Measurements from ENCODE around the gene CTAG2.
"Not testable (repeated sequence)": the region's sequence is repeated elsewhere in the genome, so short reads cannot be mapped to it uniquely, and the experiment has no call there.

The CTAG2 gene

DNA sequence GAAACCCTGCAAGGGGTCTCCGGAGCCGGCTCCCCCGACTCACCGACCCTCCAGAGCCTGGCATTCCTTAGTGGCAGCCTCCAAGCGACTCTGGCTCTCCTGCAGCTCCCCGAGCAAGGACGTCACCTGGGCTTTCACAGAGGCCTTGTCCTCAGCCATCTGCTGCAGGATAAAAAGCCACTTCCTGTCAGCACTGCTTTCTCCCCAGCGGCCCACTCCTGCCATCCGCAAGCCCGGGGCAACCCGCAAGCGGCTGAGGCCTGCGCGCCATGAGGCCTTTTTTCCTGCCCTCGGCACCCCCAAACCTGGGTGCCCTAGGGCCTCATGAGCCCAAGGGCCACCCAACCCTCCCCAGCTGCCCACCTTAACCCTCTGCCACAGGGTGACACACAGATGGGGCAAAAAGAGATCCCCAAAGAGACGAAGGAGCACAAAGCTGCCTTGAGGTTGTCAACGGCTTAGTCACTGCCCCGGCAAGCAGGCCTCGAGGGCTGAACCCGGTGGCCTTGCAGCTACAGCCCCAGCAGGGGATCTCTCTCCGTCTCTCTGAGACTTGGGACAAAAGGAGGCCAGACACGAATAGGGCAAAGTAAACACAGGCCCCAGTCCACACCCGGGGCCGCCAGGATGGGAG, 7.5 kb downstream of the CTAG2 start:
- not testable (repeated sequence) for H3K4me3 ChIP-seq (ENCODE audit: low read length); H3K36me3 ChIP-seq (ENCODE audit: insufficient read depth, low read length); H3K4me2 ChIP-seq (ENCODE audit: low read length); H3K4me1 ChIP-seq (ENCODE audit: control insufficient read depth, insufficient read depth, low read length); H3K9ac ChIP-seq (ENCODE audit: low read depth, low read length); H3K9me3 ChIP-seq (replicated peaks; ENCODE audit: low read length); H3K27me3 ChIP-seq (ENCODE audit: control insufficient read depth, insufficient read depth, low read length)

- H3K4me2 ChIP-seq (ENCODE audit: low read length); H3K4me3 ChIP-seq (ENCODE audit: low read length); H3K4me1 ChIP-seq (ENCODE audit: control insufficient read depth, insufficient read depth, low read length); H3K9me3 ChIP-seq (replicated peaks; ENCODE audit: low read length); H3K36me3 ChIP-seq (ENCODE audit: insufficient read depth, low read length); H3K9ac ChIP-seq (ENCODE audit: low read depth, low read length); H3K27me3 ChIP-seq (ENCODE audit: control insufficient read depth, insufficient read depth, low read length): not testable (repeated sequence)
Observed at GRCh38 chrX:154643708-154644107, 9.7 kb downstream of the CTAG2 start.

- H3K9me3 ChIP-seq (replicated peaks; ENCODE audit: low read length); H3K36me3 ChIP-seq (ENCODE audit: insufficient read depth, low read length); H3K9ac ChIP-seq (ENCODE audit: low read depth, low read length); H3K4me3 ChIP-seq (ENCODE audit: low read length); H3K4me2 ChIP-seq (ENCODE audit: low read length); H3K27me3 ChIP-seq (ENCODE audit: control insufficient read depth, insufficient read depth, low read length); H3K4me1 ChIP-seq (ENCODE audit: control insufficient read depth, insufficient read depth, low read length): not testable (repeated sequence)
Observed at GRCh38 chrX:154641740-154642139, 11.6 kb downstream of the CTAG2 start.

DNA sequence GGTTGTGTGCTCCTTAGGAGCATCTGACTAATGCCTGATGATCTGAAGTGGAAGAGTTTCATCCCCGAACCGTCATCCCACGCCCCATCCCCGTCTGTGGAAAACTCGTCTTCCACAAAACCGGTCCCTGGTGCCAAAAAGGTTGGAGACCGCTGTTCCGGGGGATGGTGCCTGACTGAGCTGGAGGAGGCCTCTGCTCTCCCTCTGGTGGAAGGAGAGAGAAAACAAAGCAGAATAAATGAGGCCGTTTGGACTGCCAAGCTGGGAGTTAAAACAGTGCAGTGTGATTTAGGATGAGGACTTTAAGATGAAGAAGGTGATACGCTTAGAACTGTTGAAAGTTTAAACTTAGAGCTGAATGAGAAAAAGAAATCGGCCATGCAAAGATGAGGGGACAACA, 19.7 kb downstream of the CTAG2 start:
- not testable (repeated sequence) for H3K9me3 ChIP-seq (replicated peaks; ENCODE audit: low read length); H3K4me2 ChIP-seq (ENCODE audit: low read length); H3K9ac ChIP-seq (ENCODE audit: low read depth, low read length); H3K27me3 ChIP-seq (ENCODE audit: control insufficient read depth, insufficient read depth, low read length); H3K36me3 ChIP-seq (ENCODE audit: insufficient read depth, low read length); H3K4me1 ChIP-seq (ENCODE audit: control insufficient read depth, insufficient read depth, low read length); H3K4me3 ChIP-seq (ENCODE audit: low read length)

- H3K36me3 ChIP-seq (ENCODE audit: insufficient read depth, low read length); H3K9me3 ChIP-seq (replicated peaks; ENCODE audit: low read length): not testable (repeated sequence)
Observed at GRCh38 chrX:154630949-154631348, 22.4 kb downstream of the CTAG2 start.

DNA sequence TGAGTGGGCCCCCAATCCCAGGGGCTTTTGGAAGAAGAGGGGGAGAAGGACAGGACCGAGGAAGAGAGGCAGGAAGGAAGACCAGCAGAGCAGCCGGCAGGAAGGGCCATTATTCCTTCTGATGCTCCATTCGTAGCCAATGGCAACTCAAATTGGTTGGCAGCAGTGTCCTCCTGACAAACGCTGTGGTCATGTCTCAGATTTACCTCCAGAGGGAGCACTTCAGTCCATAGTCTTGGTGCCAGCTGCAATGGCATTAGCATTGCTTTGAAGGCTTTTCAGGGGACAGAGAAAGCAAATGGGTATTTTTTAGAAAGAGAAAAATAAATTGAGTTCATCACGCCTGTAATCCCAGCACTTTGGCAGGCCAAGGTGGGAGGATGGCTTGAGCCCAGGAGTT, 24.4 kb downstream of the CTAG2 start:
- not testable (repeated sequence) for H3K36me3 ChIP-seq (ENCODE audit: insufficient read depth, low read length); H3K9me3 ChIP-seq (replicated peaks; ENCODE audit: low read length); H3K4me3 ChIP-seq (ENCODE audit: low read length); H3K4me2 ChIP-seq (ENCODE audit: low read length); H3K4me1 ChIP-seq (ENCODE audit: control insufficient read depth, insufficient read depth, low read length); H3K9ac ChIP-seq (ENCODE audit: low read depth, low read length); H3K27me3 ChIP-seq (ENCODE audit: control insufficient read depth, insufficient read depth, low read length)

More at GRCh38 chrX:154630949-154631348, 22.4 kb downstream of the CTAG2 start:
- H3K4me1 ChIP-seq (ENCODE audit: control insufficient read depth, insufficient read depth, low read length); H3K4me3 ChIP-seq (ENCODE audit: low read length); H3K27me3 ChIP-seq (ENCODE audit: control insufficient read depth, insufficient read depth, low read length); H3K4me2 ChIP-seq (ENCODE audit: low read length); H3K9ac ChIP-seq (ENCODE audit: low read depth, low read length): not testable (repeated sequence)

DNA sequence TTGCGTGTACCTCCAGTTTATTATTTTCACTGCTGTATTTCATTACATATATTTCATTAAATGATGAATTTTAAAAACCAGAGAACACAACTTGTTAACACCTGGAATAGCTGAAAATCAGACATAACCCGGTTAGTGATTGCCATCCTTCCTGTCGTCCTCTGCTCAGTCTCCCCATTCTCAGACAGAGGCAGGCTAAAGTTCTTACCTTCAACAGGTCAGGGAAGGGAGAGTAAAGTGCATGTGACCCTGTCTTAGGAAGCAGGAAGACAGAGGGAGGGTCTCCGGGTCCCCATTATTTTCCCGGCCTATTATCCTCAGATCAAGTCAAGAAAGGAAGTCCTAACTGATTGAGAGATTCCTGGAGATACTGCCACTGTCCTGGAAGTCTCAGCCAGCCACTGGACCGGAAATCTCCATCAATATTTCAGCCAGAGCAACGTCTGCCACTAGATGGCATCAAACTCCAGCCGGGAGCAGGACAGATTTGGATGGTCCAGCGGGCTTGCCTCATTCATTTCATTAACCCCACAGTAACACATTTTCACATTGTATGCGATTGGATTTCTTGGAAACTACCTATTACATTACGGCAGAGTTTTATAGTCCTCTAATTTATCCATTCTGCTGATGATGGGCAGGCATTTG, 32.5 kb downstream of the CTAG2 start:
- not testable (repeated sequence) for H3K36me3 ChIP-seq (ENCODE audit: insufficient read depth, low read length); H3K27me3 ChIP-seq (ENCODE audit: control insufficient read depth, insufficient read depth, low read length); H3K9ac ChIP-seq (ENCODE audit: low read depth, low read length); H3K4me3 ChIP-seq (ENCODE audit: low read length); H3K4me1 ChIP-seq (ENCODE audit: control insufficient read depth, insufficient read depth, low read length); H3K9me3 ChIP-seq (replicated peaks; ENCODE audit: low read length); H3K4me2 ChIP-seq (ENCODE audit: low read length)

DNA sequence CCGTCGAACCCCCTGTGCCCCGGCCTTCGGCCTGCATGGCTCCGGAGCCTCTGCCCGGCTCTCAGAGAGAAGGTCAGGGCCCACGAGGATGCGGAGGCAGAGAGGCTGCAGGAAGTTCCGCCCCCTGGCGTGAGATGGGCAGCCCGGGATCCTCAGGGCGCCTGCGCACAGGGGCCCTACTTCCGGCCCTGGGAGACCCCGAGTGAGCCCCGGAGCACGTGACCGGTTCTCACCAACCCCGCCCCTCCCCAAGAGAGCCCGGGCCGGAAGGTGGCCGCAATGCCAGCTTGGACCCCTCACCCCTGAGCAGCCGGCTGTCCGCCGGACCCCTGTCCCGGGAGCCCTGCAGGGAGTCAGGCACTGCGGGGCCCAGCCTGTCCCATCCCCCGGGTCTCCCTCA, 34.2 kb downstream of the CTAG2 start, which contains the start of gene CTAG1B:
Gene CTAG1B (minus strand): TSS at position 101 of the 400 bp plus-strand sequence. CDS start 64 bp downstream, at position 37.
- H3K4me2 ChIP-seq (ENCODE audit: low read length); H3K27me3 ChIP-seq (ENCODE audit: control insufficient read depth, insufficient read depth, low read length); H3K36me3 ChIP-seq (ENCODE audit: insufficient read depth, low read length); H3K9me3 ChIP-seq (replicated peaks; ENCODE audit: low read length); H3K9ac ChIP-seq (ENCODE audit: low read depth, low read length); H3K4me3 ChIP-seq (ENCODE audit: low read length); H3K4me1 ChIP-seq (ENCODE audit: control insufficient read depth, insufficient read depth, low read length): not testable (repeated sequence)

- H3K4me1 ChIP-seq (ENCODE audit: control insufficient read depth, insufficient read depth, low read length); H3K36me3 ChIP-seq (ENCODE audit: insufficient read depth, low read length); H3K4me2 ChIP-seq (ENCODE audit: low read length); H3K4me3 ChIP-seq (ENCODE audit: low read length); H3K27me3 ChIP-seq (ENCODE audit: control insufficient read depth, insufficient read depth, low read length); H3K9me3 ChIP-seq (replicated peaks; ENCODE audit: low read length); H3K9ac ChIP-seq (ENCODE audit: low read depth, low read length): not testable (repeated sequence)
Observed at GRCh38 chrX:154613586-154613985, 39.8 kb downstream of the CTAG2 start.

- H3K9me3 ChIP-seq (replicated peaks; ENCODE audit: low read length); H3K9ac ChIP-seq (ENCODE audit: low read depth, low read length); H3K4me1 ChIP-seq (ENCODE audit: control insufficient read depth, insufficient read depth, low read length); H3K36me3 ChIP-seq (ENCODE audit: insufficient read depth, low read length); H3K4me3 ChIP-seq (ENCODE audit: low read length); H3K4me2 ChIP-seq (ENCODE audit: low read length); H3K27me3 ChIP-seq (ENCODE audit: control insufficient read depth, insufficient read depth, low read length): not testable (repeated sequence)
Observed at GRCh38 chrX:154611146-154611545, 42.2 kb downstream of the CTAG2 start.

DNA sequence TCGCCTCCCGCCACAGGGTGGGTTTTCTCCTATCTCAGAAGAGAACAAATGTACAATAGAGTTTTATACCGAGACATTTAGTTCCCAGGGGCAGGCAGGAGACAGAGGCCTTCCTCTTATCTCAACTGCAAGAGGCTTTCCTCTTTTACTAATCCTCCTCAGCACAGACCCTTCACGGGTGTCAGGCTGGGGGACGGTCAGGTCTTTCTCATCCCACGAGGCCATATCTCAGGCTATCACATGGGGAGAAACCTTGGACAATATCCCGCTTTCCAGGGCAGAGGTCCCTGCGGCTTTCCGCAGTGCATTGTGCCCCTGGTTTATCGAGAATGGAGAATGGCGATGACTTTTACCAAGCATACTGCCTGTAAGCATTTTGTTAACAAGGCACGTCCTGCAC, 44.6 kb downstream of the CTAG2 start:
- H3K9me3 ChIP-seq (replicated peaks; ENCODE audit: low read length); H3K4me2 ChIP-seq (ENCODE audit: low read length); H3K27me3 ChIP-seq (ENCODE audit: control insufficient read depth, insufficient read depth, low read length); H3K36me3 ChIP-seq (ENCODE audit: insufficient read depth, low read length); H3K4me3 ChIP-seq (ENCODE audit: low read length); H3K4me1 ChIP-seq (ENCODE audit: control insufficient read depth, insufficient read depth, low read length); H3K9ac ChIP-seq (ENCODE audit: low read depth, low read length): not testable (repeated sequence)

GRCh38 chrX:154607976-154608375, 45.4 kb downstream of the CTAG2 start:
- H3K9me3 ChIP-seq (replicated peaks; ENCODE audit: low read length); H3K4me2 ChIP-seq (ENCODE audit: low read length); H3K9ac ChIP-seq (ENCODE audit: low read depth, low read length); H3K36me3 ChIP-seq (ENCODE audit: insufficient read depth, low read length); H3K4me3 ChIP-seq (ENCODE audit: low read length); H3K27me3 ChIP-seq (ENCODE audit: control insufficient read depth, insufficient read depth, low read length): not testable (repeated sequence)
- H3K4me1 ChIP-seq (ENCODE audit: control insufficient read depth, insufficient read depth, low read length): peaks cover 14% of the 10 kb centered on the region

All from skeletal muscle satellite cell (primary cell).